BJ (cell line): ENCODE results near the gene KRTAP4-9. TPM values are rescaled to one million over a fixed set of nuclear protein-coding genes. Genes with fewer than 3 reads are reported as not detected.
A peak's percentile ranks its signal among the peaks of the same experiment; 100 is the strongest.
"Not testable (repeated sequence)": the region's sequence is repeated elsewhere in the genome, so short reads cannot be mapped to it uniquely, and the experiment has no call there.

Source experiments
- CTCF ChIA-PET: fragments of 350-600 bp; formaldehyde crosslinking; extraction: SDS; loops from one replicate; lab custom pipeline; 2021; ENCODE audit warnings: antibody characterized with exemption, inconsistent platforms; lab: Yijun Ruan, JAX
- POLR2A ChIA-PET: fragments of 300-600 bp; sonication (Branson Sonifier 250); formaldehyde crosslinking; extraction: SDS; loops from one replicate; lab custom pipeline; 2021; ENCODE audit warnings: antibody characterized with exemption; lab: Charles Lee
- DNase-seq: peaks from one replicate; pipeline ENCODE4 v3.0.0-alpha.2; 2011; ENCODE audit warnings: low read depth
- H3K27me3 ChIP-seq: 2 replicates; pipeline ENCODE4 v1.6.0; 2011; ENCODE audit warnings: low read length; ENCODE audit not compliant: control insufficient read depth, insufficient read depth
- H3K36me3 ChIP-seq: 2 replicates; pipeline ENCODE4 v1.5.1; 2011; ENCODE audit warnings: low read length; ENCODE audit not compliant: control insufficient read depth, insufficient read depth
- H3K4me3 ChIP-seq: 2 replicates; pipeline ENCODE4 v1.5.1; 2011; ENCODE audit warnings: low read depth, mild to moderate bottlenecking, control low read depth, low read length
- polyA plus RNA-seq: library from polyadenylated mRNA; depleted of rRNA; stranded (reverse); fragments of >200 nt; gene quantifications from 2 replicates; pipeline ENCODE4 v1.2.3, GENCODE V29; 2011
- TF ChIP-seq, protein P1 (sequence below): IDR thresholded peaks from 2 replicates; pipeline ENCODE4 v1.5.1; 2011; ENCODE audit warnings: low read depth, mild to moderate bottlenecking, control low read depth, inconsistent platforms, low read length, moderate library complexity; ENCODE audit not compliant: insufficient read depth

Gene KRTAP4-9
- polyA plus RNA-seq, 1 experiment = not detected

DNA sequence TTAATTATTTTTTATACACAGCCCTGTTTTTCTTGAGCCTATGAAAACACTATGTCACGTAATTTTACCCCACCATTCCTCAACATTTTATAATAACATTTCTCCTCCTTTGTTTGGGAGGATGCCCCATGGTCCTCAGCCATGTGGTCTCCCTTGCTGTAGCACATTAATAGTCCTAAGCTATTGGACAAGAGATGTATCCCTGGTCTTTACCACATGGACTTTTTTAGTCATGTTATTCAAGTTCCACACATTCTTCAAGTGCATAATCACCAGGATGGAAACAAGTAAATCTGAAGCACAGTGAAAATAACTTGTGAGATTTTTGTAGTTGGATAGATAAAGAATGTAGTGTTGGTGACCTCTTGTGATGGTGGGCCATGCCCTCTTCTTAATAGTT lies 43.2 kb upstream of the KRTAP4-9 start:
- TF ChIP-seq, protein P1, sequence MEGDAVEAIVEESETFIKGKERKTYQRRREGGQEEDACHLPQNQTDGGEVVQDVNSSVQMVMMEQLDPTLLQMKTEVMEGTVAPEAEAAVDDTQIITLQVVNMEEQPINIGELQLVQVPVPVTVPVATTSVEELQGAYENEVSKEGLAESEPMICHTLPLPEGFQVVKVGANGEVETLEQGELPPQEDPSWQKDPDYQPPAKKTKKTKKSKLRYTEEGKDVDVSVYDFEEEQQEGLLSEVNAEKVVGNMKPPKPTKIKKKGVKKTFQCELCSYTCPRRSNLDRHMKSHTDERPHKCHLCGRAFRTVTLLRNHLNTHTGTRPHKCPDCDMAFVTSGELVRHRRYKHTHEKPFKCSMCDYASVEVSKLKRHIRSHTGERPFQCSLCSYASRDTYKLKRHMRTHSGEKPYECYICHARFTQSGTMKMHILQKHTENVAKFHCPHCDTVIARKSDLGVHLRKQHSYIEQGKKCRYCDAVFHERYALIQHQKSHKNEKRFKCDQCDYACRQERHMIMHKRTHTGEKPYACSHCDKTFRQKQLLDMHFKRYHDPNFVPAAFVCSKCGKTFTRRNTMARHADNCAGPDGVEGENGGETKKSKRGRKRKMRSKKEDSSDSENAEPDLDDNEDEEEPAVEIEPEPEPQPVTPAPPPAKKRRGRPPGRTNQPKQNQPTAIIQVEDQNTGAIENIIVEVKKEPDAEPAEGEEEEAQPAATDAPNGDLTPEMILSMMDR = no peak
- CTCF ChIA-PET = interaction anchor here (1.0 to 2.2 kb wide), 3 partner anchors 152 to 487 kb away, joined by 3 to 9 read pairs (median 4); no protein-coding TSS in a partner anchor

DNA sequence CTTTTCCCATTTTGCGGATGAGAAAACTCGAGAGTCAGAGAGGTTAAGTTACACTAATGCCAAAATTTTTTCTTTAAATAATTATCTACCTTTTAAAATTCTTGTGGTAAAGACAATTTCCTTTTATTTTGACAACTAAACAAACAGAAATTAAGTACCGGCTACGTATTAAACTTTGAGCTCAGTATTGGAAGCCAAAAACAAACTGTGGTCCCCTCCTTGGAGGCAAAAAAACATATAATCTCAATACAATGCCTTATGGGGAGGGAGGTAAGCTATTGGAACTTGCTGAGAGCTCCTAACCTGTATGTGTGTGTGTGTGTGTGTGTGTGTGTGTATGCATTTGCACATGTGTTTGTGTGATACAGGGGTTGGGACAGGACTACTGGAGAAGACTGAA lies 41.7 kb upstream of the KRTAP4-9 start:
- ChIA-PET CTCF (interaction anchor here (0.6 to 1.7 kb wide), 3 partner anchors 16 to 260 kb away, joined by 3 to 7 read pairs (median 4); no protein-coding TSS in a partner anchor), POLR2A (no interaction called here)
- DNase-seq = no peak
- Histone ChIP-seq H3K27me3 (no peaks in the 10 kb centered on the region), H3K4me3 (no peak overlapping the region), H3K36me3 (no peaks in the 10 kb centered on the region)
- TF ChIP-seq, protein P1 = no peak

More for the DNA sequence above, 43.2 kb upstream of the KRTAP4-9 start:
- H3K36me3 ChIP-seq = no peaks in the 10 kb centered on the region; the same call in 1 of the 2 replicates
- POLR2A ChIA-PET = interaction anchor here (1.0 to 1.2 kb wide), 2 partner anchors 21 to 108 kb away, joined by 3 read pairs; no protein-coding TSS in a partner anchor
- no peak overlapping the region for H3K4me3 ChIP-seq
- peak; percentile 99 for DNase-seq
- H3K27me3 ChIP-seq = no peaks in the 10 kb centered on the region

DNA sequence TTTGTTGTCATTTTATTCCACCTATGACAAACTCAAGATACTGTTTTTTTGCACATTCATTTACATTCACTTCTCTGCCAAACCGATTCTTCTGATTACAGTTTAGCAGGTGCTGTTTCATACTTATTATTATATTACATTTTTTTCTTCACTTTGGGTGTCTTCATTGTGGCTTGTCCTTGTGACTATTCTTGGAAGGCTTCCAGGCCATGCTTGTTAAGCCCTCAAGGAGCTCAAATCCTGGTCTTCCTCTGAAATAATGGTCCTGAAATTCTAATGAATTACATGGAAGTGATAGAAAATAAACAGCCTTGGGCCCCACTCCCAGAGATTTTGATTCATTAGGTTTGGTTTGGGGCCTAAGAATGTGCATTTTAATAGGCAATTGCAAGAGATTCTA lies 40.9 kb upstream of the KRTAP4-9 start:
- TF ChIP-seq, protein P1 = no peak
- no peak for DNase-seq
- ChIA-PET POLR2A (interaction anchor here (0.5 kb wide), 1 partner anchor 38 kb away, joined by 3 read pairs; no protein-coding TSS in a partner anchor), CTCF (interaction anchor here (0.6 to 1.7 kb wide), 3 partner anchors 107 to 259 kb away, joined by 3 to 7 read pairs (median 4); no protein-coding TSS in a partner anchor)
- H3K4me3 ChIP-seq = no peak overlapping the region
- H3K36me3 ChIP-seq = no peaks in the 10 kb centered on the region
- H3K27me3 ChIP-seq = no peaks in the 10 kb centered on the region

DNA sequence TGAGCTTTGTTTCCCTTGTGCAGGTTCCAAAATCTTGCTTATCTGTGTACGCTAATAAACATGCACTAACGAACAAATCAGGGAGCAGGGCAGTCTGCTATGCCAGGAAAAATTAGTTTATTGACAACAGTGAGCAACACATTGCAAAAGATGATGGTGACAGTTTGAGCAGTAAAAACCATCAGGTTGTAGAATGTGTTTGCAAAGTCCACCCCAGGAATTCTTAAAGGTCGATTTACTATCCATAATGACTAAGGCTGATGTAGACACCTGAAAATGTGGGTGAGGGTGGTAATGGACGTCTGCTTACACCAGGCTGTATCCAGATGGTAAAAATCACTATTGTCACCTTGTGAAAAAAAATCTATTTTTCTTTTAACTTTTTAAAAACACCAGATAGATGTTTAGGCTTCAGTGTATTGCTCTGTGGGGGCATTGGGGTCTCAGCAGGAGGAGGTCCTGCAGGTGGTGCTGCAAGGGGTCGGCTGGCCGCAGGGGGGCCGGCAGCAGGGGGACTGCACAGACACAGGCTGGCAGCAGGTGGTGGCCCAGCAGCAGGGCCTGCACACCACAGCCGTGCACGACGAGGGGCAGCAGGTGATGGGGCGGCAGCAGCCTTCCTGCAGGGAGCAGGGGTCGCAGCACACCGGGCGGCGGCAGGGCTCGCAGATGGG lies 40.0 kb upstream of the KRTAP4-9 start:
- H3K36me3 ChIP-seq, H3K4me3 ChIP-seq, DNase-seq, H3K27me3 ChIP-seq: not testable (repeated sequence)
- ChIA-PET POLR2A (interaction anchor here (0.5 kb wide), 1 partner anchor 39 kb away, joined by 3 read pairs; no protein-coding TSS in a partner anchor), CTCF (interaction anchor here (1.6 to 1.7 kb wide), 2 partner anchors 17 to 155 kb away, joined by 3 to 7 read pairs; no protein-coding TSS in a partner anchor)

DNA sequence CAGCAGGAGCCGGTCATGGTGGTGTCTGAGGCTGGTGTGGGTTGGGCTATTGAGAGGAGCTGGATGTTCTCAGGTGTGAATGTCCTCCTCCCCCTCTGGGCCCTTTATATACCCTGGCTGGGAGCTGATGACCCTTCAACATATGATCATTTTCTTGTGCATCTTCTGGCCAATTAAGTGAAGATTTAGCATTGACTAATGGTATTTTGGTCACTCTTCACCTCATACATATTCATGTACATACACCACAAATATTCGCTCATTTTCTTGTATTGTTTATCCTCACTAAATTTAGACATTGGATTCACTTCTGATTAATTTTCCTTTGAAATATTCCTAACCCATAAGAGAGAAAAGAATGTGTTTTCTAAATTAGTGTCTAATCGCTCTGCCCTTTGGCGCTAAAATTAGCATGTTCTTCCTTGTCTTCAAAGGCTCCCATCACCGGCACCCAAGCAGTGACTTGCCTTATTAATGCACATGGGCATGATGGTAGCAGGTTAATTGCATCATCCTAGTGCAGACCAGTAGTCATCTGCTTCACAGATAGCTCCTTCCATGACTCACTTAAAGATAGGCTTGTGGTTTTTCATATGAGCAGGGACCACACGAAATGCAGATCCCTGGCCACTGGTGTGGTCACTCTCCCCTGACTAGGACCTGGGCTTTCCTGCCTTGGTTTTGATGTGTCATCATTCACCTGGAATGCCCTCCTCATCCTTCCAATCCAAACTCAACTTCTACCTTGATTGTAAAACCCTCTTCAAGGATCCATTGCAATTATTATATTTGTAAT lies 39.2 kb upstream of the KRTAP4-9 start, which contains the start of gene KRTAP2-4:
KRTAP2-4 (minus strand) TSS at position 51 of the 796 bp plus-strand sequence; CDS start at position 17, 34 bp downstream.
- no peaks in the 10 kb centered on the region for H3K36me3 ChIP-seq
- H3K27me3 ChIP-seq = no peaks in the 10 kb centered on the region
- POLR2A ChIA-PET = no interaction called here
- CTCF ChIA-PET = interaction anchor here (1.6 to 2.0 kb wide), 2 partner anchors 18 to 157 kb away, joined by 3 to 8 read pairs; no protein-coding TSS in a partner anchor
- TF ChIP-seq, protein P1 = no peak
- DNase-seq = peak; percentile 83
- H3K4me3 ChIP-seq = no peak within 1 kb of the TSS
